HepG2 (cell line): ENCODE measurements around the gene ATP7B. TPM values are rescaled to one million over a fixed set of nuclear protein-coding genes. Genes with fewer than 3 reads are reported as not detected.

Experiments used
- FIP1L1 ChIP-seq: fragments of 200-400 bp; formaldehyde crosslinking; IDR thresholded peaks from 2 replicates; pipeline ENCODE4 v1.6.1; 2018; ENCODE audit warnings: low read depth, mild to moderate bottlenecking, low read length, moderate library complexity, borderline replicate concordance; ENCODE audit not compliant: insufficient read depth
- JUNB ChIP-seq: sonication (generic); formaldehyde crosslinking; IDR thresholded peaks from 2 replicates; pipeline ENCODE4 v1.8.0; 2022; ENCODE audit warnings: missing genetic modification reagents, mild to moderate bottlenecking, borderline replicate concordance
- KDM3A ChIP-seq: IDR thresholded peaks from 2 replicates; pipeline ENCODE4 v1.6.1; 2018; ENCODE audit warnings: low read depth, missing compliant biosample characterization
- MAX ChIP-seq: IDR thresholded peaks from 2 replicates; pipeline ENCODE4 v1.6.1; 2012; ENCODE audit warnings: inconsistent platforms
- MLLT10 ChIP-seq: sonication (generic); formaldehyde crosslinking; IDR thresholded peaks from 2 replicates; pipeline ENCODE4 v1.4.0; 2020; ENCODE audit warnings: missing genetic modification reagents
- NFYB ChIP-seq: sonication (generic); formaldehyde crosslinking; IDR thresholded peaks from 2 replicates; pipeline ENCODE4 v1.4.0; 2020; ENCODE audit warnings: missing genetic modification reagents
- NRL ChIP-seq: sonication (generic); formaldehyde crosslinking; IDR thresholded peaks from 2 replicates; pipeline ENCODE4 v1.5.0; 2020; ENCODE audit warnings: missing genetic modification reagents, mild to moderate bottlenecking, moderate library complexity, borderline replicate concordance
- RBAK ChIP-seq: sonication (generic); formaldehyde crosslinking; IDR thresholded peaks from 2 replicates; pipeline ENCODE4 v1.5.1; 2020; ENCODE audit warnings: mild to moderate bottlenecking, missing genetic modification reagents
- RBFOX2 ChIP-seq: fragments of 200-400 bp; formaldehyde crosslinking; IDR thresholded peaks from 2 replicates; pipeline ENCODE4 v1.6.1; 2017; ENCODE audit warnings: low read depth, mild to moderate bottlenecking, low read length
- RFX3 ChIP-seq: IDR thresholded peaks from 2 replicates; pipeline ENCODE4 v1.6.1; 2016; ENCODE audit warnings: missing biosample characterization, missing genetic modification reagents
- SMARCE1 ChIP-seq: fragments of 450-650 bp; IDR thresholded peaks from 2 replicates; pipeline ENCODE4 v1.6.1; 2017; ENCODE audit warnings: borderline replicate concordance
- ZNF20 ChIP-seq: sonication (generic); formaldehyde crosslinking; IDR thresholded peaks from 2 replicates; pipeline ENCODE4 v1.4.0; 2020; ENCODE audit warnings: mild to moderate bottlenecking, moderate library complexity, missing genetic modification reagents
- ZNF367 ChIP-seq: sonication (generic); formaldehyde crosslinking; IDR thresholded peaks from 2 replicates; pipeline ENCODE4 v1.4.0; 2020; ENCODE audit warnings: missing genetic modification reagents, borderline replicate concordance
- ZNF446 ChIP-seq: sonication (generic); formaldehyde crosslinking; IDR thresholded peaks from 2 replicates; pipeline ENCODE4 v1.5.0; 2020; ENCODE audit warnings: mild to moderate bottlenecking, missing genetic modification reagents
- ZNF841 ChIP-seq: sonication (generic); formaldehyde crosslinking; IDR thresholded peaks from 2 replicates; pipeline ENCODE4 v1.8.1; 2023; ENCODE audit warnings: missing genetic modification reagents, borderline replicate concordance
- polyA plus RNA-seq, 8 experiments: library from polyadenylated mRNA; depleted of rRNA in 3 of 8; stranded (reverse) in 7 of 8; unstranded in 1 of 8; fragments of >200 nt; fragmentation: Illumina TruSeq in 4 of 8; extraction: Trizol in 4 of 8; gene quantifications; 2 replicates each; pipeline versions ENCODE4 v1.2.1 to v1.2.3, GENCODE V29; 2011 to 2016; ENCODE audit warnings: low read depth in 4 of 8, missing spikeins in 1 of 8, mixed read lengths in 1 of 8; ENCODE audit not compliant: insufficient read depth in 1 of 8
- total RNA-seq, 5 experiments: library from RNA; depleted of rRNA; stranded (reverse); fragments of >200 nt; fragmentation: Illumina TruSeq; extraction: Trizol; gene quantifications; 2 replicates each; pipeline ENCODE4 v1.2.3, GENCODE V29; 2016; ENCODE audit warnings: low read depth in 1 of 5
- TF ChIP-seq, protein P1 (sequence below): sonication (generic); formaldehyde crosslinking; IDR thresholded peaks from 2 replicates; pipeline ENCODE4 v1.4.0; 2020; ENCODE audit warnings: missing genetic modification reagents
- TF ChIP-seq, protein P2 (sequence below): sonication (generic); formaldehyde crosslinking; IDR thresholded peaks from 2 replicates; pipeline ENCODE4 v1.5.0; 2020; ENCODE audit warnings: missing genetic modification reagents, mild to moderate bottlenecking, borderline replicate concordance
- TF ChIP-seq, protein P3 (sequence below): sonication (generic); formaldehyde crosslinking; IDR thresholded peaks from 2 replicates; pipeline ENCODE4 v1.4.0; 2020; ENCODE audit warnings: missing genetic modification reagents
- TF ChIP-seq, protein P4 (sequence below): sonication (generic); formaldehyde crosslinking; IDR thresholded peaks from 2 replicates; pipeline ENCODE4 v1.5.0; 2020; ENCODE audit warnings: mild to moderate bottlenecking, missing genetic modification reagents, borderline replicate concordance
- TF ChIP-seq, protein P5 (sequence below): sonication (generic); formaldehyde crosslinking; IDR thresholded peaks from 2 replicates; pipeline ENCODE4 v1.4.0; 2020; ENCODE audit warnings: missing genetic modification reagents, borderline replicate concordance
- TF ChIP-seq, protein P6 (sequence below): sonication (generic); formaldehyde crosslinking; IDR thresholded peaks from 2 replicates; pipeline ENCODE4 v1.5.0; 2020; ENCODE audit warnings: missing genetic modification reagents

ATP7B gene
- total and polyA plus RNA-seq, 2 of the 13 experiments (the other 11 are each of a cell fraction or from before 2014, with no cell fraction given): 31.8 to 57.4 TPM

- TF ChIP-seq, protein P1, sequence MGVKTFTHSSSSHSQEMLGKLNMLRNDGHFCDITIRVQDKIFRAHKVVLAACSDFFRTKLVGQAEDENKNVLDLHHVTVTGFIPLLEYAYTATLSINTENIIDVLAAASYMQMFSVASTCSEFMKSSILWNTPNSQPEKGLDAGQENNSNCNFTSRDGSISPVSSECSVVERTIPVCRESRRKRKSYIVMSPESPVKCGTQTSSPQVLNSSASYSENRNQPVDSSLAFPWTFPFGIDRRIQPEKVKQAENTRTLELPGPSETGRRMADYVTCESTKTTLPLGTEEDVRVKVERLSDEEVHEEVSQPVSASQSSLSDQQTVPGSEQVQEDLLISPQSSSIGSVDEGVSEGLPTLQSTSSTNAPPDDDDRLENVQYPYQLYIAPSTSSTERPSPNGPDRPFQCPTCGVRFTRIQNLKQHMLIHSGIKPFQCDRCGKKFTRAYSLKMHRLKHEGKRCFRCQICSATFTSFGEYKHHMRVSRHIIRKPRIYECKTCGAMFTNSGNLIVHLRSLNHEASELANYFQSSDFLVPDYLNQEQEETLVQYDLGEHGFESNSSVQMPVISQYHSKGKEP: no peak
- TF ChIP-seq, protein P2, sequence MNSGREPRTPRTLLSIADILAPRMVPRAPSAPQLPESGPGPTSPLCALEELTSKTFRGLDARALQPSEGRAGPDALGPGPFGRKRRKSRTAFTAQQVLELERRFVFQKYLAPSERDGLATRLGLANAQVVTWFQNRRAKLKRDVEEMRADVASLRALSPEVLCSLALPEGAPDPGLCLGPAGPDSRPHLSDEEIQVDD: no peak
- no peak for TF ChIP-seq ZNF20 (CRISPR knock-in tag)
- no peak for TF ChIP-seq JUNB
- no peak for TF ChIP-seq KDM3A (CRISPR knock-in tag)
- TF ChIP-seq, protein P3, sequence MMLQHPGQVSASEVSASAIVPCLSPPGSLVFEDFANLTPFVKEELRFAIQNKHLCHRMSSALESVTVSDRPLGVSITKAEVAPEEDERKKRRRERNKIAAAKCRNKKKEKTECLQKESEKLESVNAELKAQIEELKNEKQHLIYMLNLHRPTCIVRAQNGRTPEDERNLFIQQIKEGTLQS (CRISPR knock-in tag): no peak
- TF ChIP-seq MAX: no peak
- TF ChIP-seq ZNF367: no peak
- no peak for TF ChIP-seq RBFOX2
- no peak for TF ChIP-seq ZNF446
- TF ChIP-seq, protein P4, sequence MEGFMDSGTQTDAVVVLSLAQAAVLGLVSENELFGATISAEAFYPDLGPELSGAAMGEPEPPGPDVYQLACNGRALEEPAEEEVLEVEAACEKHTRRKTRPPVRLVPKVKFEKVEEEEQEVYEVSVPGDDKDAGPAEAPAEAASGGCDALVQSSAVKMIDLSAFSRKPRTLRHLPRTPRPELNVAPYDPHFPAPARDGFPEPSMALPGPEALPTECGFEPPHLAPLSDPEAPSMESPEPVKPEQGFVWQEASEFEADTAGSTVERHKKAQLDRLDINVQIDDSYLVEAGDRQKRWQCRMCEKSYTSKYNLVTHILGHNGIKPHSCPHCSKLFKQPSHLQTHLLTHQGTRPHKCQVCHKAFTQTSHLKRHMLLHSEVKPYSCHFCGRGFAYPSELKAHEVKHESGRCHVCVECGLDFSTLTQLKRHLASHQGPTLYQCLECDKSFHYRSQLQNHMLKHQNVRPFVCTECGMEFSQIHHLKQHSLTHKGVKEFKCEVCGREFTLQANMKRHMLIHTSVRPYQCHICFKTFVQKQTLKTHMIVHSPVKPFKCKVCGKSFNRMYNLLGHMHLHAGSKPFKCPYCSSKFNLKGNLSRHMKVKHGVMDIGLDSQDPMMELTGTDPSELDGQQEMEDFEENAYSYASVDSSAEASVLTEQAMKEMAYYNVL (CRISPR knock-in tag): no peak
- TF ChIP-seq, protein P5, sequence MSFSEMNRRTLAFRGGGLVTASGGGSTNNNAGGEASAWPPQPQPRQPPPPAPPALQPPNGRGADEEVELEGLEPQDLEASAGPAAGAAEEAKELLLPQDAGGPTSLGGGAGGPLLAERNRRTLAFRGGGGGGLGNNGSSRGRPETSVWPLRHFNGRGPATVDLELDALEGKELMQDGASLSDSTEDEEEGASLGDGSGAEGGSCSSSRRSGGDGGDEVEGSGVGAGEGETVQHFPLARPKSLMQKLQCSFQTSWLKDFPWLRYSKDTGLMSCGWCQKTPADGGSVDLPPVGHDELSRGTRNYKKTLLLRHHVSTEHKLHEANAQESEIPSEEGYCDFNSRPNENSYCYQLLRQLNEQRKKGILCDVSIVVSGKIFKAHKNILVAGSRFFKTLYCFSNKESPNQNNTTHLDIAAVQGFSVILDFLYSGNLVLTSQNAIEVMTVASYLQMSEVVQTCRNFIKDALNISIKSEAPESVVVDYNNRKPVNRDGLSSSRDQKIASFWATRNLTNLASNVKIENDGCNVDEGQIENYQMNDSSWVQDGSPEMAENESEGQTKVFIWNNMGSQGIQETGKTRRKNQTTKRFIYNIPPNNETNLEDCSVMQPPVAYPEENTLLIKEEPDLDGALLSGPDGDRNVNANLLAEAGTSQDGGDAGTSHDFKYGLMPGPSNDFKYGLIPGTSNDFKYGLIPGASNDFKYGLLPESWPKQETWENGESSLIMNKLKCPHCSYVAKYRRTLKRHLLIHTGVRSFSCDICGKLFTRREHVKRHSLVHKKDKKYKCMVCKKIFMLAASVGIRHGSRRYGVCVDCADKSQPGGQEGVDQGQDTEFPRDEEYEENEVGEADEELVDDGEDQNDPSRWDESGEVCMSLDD (CRISPR knock-in tag): no peak
- peak; percentile 62; the same call in 1 of the 2 replicates for TF ChIP-seq NRL (CRISPR knock-in tag)
- TF ChIP-seq ZNF841 (CRISPR knock-in tag): no peak
- TF ChIP-seq FIP1L1: no peak
- TF ChIP-seq NFYB (CRISPR knock-in tag): no peak
- no peak for TF ChIP-seq SMARCE1
- TF ChIP-seq, protein P6, sequence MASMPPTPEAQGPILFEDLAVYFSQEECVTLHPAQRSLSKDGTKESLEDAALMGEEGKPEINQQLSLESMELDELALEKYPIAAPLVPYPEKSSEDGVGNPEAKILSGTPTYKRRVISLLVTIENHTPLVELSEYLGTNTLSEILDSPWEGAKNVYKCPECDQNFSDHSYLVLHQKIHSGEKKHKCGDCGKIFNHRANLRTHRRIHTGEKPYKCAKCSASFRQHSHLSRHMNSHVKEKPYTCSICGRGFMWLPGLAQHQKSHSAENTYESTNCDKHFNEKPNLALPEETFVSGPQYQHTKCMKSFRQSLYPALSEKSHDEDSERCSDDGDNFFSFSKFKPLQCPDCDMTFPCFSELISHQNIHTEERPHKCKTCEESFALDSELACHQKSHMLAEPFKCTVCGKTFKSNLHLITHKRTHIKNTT (CRISPR knock-in tag): no peak
- TF ChIP-seq RFX3: no peak
- TF ChIP-seq RBAK: no peak
- TF ChIP-seq MLLT10 (CRISPR knock-in tag): no peak
These were observed 39.5 kb downstream of the ATP7B start (continued) for GRCh38 chr13:51971520-51972426.
